ENCODE data around the gene NDUFV1. TPM values are rescaled to one million over a fixed set of nuclear protein-coding genes. Genes with fewer than 3 reads are reported as not detected.
A peak's percentile ranks its signal among the peaks of the same experiment; 100 is the strongest.
"Not testable (repeated sequence)": the region's sequence is repeated elsewhere in the genome, so short reads cannot be mapped to it uniquely, and the experiment has no call there.

The NDUFV1 gene
- total RNA-seq, 6 donors from 2014 or later, result 169 to 395 (median 205) TPM

DNA sequence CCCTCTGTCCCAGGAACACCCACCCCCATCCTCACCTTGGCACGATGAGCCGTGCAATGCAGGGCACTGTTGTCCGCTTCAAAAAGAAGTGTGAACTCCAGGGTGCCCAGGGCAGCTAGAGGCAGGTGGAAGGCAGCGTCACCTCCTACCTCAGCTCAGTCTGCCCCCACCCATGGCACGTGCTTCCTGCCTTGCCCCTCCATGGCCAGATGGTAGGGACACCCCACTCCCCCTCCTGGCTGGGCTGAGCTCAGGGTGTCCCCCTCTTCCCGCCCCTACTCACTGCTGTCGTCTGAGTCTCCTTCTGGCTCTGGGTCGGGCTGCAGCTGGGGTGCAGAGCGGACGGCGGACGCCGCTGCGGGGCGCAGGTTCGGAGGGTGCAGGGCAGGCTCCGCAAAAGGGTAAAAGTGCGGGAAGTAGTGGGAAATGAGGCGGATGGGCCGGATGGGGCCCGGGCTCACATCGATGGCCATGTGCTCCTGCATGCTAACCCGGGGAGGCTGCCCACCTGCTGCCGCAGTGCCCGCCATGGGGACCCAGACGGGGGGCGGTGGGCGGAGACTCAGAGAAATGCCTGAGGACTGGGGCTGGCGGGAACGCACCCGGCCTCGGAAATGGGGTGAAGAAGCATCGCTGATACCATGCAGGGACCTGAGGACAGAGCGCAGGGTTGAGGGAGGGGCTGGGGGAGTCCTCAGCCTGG, 9.1 kb downstream of the NDUFV1 start:
- DNase-seq (peak in 1 of 2 donors; percentile 83), ATAC-seq (ENCODE audit: low FRiP score in 2 of 2) (no peak)
- WGBS, 2 donors, result 36 to 66% methylated on average over 4 to 31 of the region's 34 CpGs

GRCh38 chr11:67616431-67617242, 9.9 kb downstream of the NDUFV1 start:
- Histone ChIP-seq H3K36me3 (peaks cover 0 to 13% (median 11%) of the 10 kb centered on the region in 4 donors), H3K4me1 (peaks cover 10 to 23% (median 20%) of the 10 kb centered on the region in 4 donors), H3K9me3 (no peaks in the 10 kb centered on the region), H3K27ac (no peak overlapping the region), H3K27me3 (no peaks in the 10 kb centered on the region), H3K4me3 (no peak overlapping the region)
- 32 to 49% methylated on average over 8 to 11 of the region's 11 CpGs for WGBS, 2 donors
- TF ChIP-seq POLR2AphosphoS5 (IDR thresholded peaks at IDR 0.05) (no peak), EP300 (IDR thresholded peaks at IDR 0.05) (no peak), POLR2A (IDR thresholded peaks at IDR 0.05) (no peak), CTCF (IDR thresholded peaks at IDR 0.05) (no peak)
- no peak for ATAC-seq (ENCODE audit: low FRiP score in 2 of 2)
- no peak for DNase-seq

More for the DNA sequence above, 9.1 kb downstream of the NDUFV1 start:
- Histone ChIP-seq H3K4me3 (no peak overlapping the region), H3K4me1 (peaks cover 10 to 23% (median 20%) of the 10 kb centered on the region in 4 donors), H3K9me3 (no peaks in the 10 kb centered on the region), H3K27me3 (no peaks in the 10 kb centered on the region), H3K27ac (no peak overlapping the region), H3K36me3 (peaks cover 4 to 21% (median 18%) of the 10 kb centered on the region in 4 donors)
- TF ChIP-seq POLR2A (IDR thresholded peaks at IDR 0.05) (no peak), CTCF (IDR thresholded peaks at IDR 0.05) (no peak), EP300 (IDR thresholded peaks at IDR 0.05) (no peak), POLR2AphosphoS5 (IDR thresholded peaks at IDR 0.05) (no peak)

- TF ChIP-seq POLR2AphosphoS5 (IDR thresholded peaks at IDR 0.05), result no peak
- TF ChIP-seq POLR2A (IDR thresholded peaks at IDR 0.05), result no peak
- no peak for TF ChIP-seq CTCF (IDR thresholded peaks at IDR 0.05)
- TF ChIP-seq EP300 (IDR thresholded peaks at IDR 0.05), result no peak
- Histone ChIP-seq H3K9me3 (no peaks in the 10 kb centered on the region), H3K27ac (no peak overlapping the region), H3K4me3 (no peak overlapping the region), H3K27me3 (no peaks in the 10 kb centered on the region), H3K36me3 (peaks cover 0 to 6% (median 4%) of the 10 kb centered on the region in 4 donors), H3K4me1 (peaks cover 10 to 23% (median 20%) of the 10 kb centered on the region in 4 donors)
- DNase-seq (no peak), ATAC-seq (ENCODE audit: low FRiP score in 2 of 2) (no peak)
- 77 to 82% methylated on average over 7 of the region's 7 CpGs for WGBS, 2 donors
Measured at GRCh38 chr11:67617243-67617953, 10.7 kb downstream of the NDUFV1 start.

GRCh38 chr11:67618901-67619659, 12.3 kb downstream of the NDUFV1 start:
- not testable (repeated sequence) for H3K9me3 ChIP-seq
- 90 to 96% methylated on average over 17 to 18 of the region's 40 CpGs for WGBS, 2 donors
- DNase-seq, result peak in 1 of 2 donors; percentile 77

DNA sequence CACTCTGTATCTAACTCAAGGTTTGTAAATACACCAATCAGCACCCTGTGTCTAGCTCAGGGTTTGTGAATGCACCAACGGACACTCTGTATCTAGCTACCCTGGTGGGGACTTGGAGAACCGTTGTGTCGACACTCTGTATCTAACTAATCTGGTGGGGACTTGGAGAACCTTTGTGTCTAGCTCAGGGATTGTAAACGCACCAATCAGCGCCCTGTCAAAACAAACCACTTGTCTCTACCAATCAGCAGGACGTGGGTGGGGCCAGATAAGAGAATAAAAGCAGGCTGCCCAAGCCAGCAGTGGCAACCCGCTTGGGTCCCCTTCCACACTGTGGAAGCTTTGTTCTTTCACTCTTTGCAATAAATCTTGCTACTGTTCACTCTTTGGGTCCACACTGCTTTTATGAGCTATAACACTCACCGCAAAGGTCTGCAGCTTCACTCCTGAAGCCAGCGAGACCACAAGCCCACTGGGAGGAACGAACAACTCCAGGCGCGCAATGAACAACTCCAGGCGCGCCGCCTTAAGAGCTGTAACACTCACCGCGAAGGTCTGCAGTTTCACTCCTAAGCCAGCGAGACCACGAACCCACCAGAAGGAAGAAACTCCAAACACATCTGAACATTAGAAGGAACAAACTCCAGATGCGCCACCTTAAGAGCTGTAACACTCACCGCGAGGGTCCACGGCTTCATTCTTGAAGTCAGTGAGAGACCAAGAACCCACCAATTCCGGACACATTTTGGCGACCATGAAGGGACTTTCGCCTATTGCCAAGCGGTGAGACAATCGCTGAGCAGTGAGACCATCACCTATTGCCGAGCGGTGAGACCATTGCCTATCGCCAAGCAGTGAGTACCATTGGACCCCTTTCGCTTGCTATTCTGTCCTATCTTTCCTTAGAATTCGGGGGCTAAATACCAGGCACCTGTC, 13.2 kb downstream of the NDUFV1 start:
- H3K4me1 ChIP-seq; DNase-seq; H3K27ac ChIP-seq; H3K4me3 ChIP-seq; H3K36me3 ChIP-seq; H3K27me3 ChIP-seq; H3K9me3 ChIP-seq; ATAC-seq (ENCODE audit: low FRiP score in 2 of 2): not testable (repeated sequence)
- 83 to 96% methylated on average over 27 to 32 of the region's 33 CpGs for WGBS, 2 donors

More at GRCh38 chr11:67618901-67619659, 12.3 kb downstream of the NDUFV1 start:
- H3K27ac ChIP-seq; ATAC-seq (ENCODE audit: low FRiP score in 2 of 2); H3K4me3 ChIP-seq; H3K27me3 ChIP-seq; H3K36me3 ChIP-seq: not testable (repeated sequence)
- H3K4me1 ChIP-seq, result peaks cover 5 to 16% (median 13%) of the 10 kb centered on the region in 4 donors

DNA sequence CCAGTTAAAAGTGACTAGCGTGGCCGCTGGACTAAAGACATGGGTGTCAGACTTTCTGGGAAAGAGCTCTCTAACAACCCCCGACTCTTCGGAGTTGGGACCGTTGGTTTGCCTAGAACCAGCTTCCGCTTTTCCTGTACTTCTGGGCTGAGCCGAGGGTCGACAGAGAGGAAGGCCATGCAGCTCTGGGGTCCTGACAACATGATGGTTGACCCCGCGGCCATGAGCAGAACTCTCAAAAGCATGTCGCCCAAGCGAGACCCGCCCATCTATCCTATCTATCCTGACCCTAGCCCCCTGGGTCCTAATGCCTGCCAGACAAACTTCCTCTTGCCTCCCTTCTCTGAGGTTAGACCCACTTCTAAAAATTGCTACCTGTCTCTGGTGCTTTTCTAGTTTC, 13.9 kb downstream of the NDUFV1 start:
- H3K4me1 ChIP-seq, result not testable (repeated sequence)

DNA sequence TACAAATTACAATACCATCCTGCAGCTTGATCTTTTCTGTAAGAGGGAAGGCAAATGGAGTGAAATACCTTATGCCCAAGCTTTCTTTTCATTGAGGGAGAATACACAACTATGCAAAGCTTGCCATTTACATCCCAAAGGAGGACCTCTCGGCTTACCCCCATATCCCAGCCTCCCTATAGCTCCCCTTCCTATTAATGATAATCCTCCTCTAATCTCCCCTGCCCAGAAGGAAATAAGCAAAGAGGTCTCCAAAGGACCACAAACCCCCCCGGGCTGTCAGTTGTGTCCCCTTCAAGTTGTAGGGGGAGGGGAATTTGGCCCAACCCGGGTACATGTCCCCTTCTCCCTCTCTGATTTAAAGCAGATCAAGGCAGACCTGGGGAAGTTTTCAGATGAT, 15.2 kb downstream of the NDUFV1 start:
- 64 to 76% methylated on average over 3 of the region's 3 CpGs for WGBS, 2 donors
- H3K4me1 ChIP-seq; DNase-seq; H3K36me3 ChIP-seq; H3K4me3 ChIP-seq; ATAC-seq (ENCODE audit: low FRiP score in 2 of 2); H3K9me3 ChIP-seq; H3K27me3 ChIP-seq; H3K27ac ChIP-seq: not testable (repeated sequence)

More for the DNA sequence above, 13.9 kb downstream of the NDUFV1 start:
- not testable (repeated sequence) for H3K4me3 ChIP-seq; H3K27me3 ChIP-seq; H3K27ac ChIP-seq; DNase-seq; ATAC-seq (ENCODE audit: low FRiP score in 2 of 2); H3K36me3 ChIP-seq; H3K9me3 ChIP-seq
- WGBS, 2 donors, result 91 to 95% methylated on average over 4 to 13 of the region's 13 CpGs
